Progenitor cell of endocrine pancreas (in vitro differentiated cells): Measurements from ENCODE around the gene NAXD. TPM values are rescaled to one million over a fixed set of nuclear protein-coding genes. Genes with fewer than 3 reads are reported as not detected.
A peak's percentile ranks its signal among the peaks of the same experiment; 100 is the strongest.

Experiments used
- DNase-seq: peaks from one replicate; pipeline ENCODE4 v3.0.0; 2021; ENCODE audit warnings: low spot score; ENCODE audit not compliant: unreplicated experiment
- H3K27ac Mint-ChIP-seq: 2 replicates; pipeline ENCODE4 v1.8.0; 2021; ENCODE audit warnings: mild to moderate bottlenecking, moderate library complexity, mixed read lengths
- H3K27me3 Mint-ChIP-seq: 2 replicates; pipeline ENCODE4 v1.8.0; 2021; ENCODE audit warnings: mixed read lengths
- H3K36me3 Mint-ChIP-seq: 2 replicates; pipeline ENCODE4 v1.8.0; 2022; ENCODE audit warnings: mixed read lengths; ENCODE audit not compliant: insufficient read depth
- H3K4me1 Mint-ChIP-seq: 2 replicates; pipeline ENCODE4 v1.8.0; 2021; ENCODE audit warnings: low read depth, mixed read lengths
- H3K4me3 Mint-ChIP-seq: 2 replicates; pipeline ENCODE4 v1.8.0; 2021; ENCODE audit warnings: low read depth, mild to moderate bottlenecking, moderate library complexity, mixed read lengths
- H3K9me3 Mint-ChIP-seq: 2 replicates; pipeline ENCODE4 v1.8.0; 2021; ENCODE audit warnings: low read depth, mixed read lengths
- total RNA-seq: library from RNA; stranded (reverse); gene quantifications from 2 replicates; pipeline ENCODE4 v1.2.1, GENCODE V29; 2021
- TF ChIP-seq, protein P1 (sequence below): fragments of 200-600 bp; sonication (generic); IDR thresholded peaks from one replicate; pipeline ENCODE4 v1.5.0; 2021; ENCODE audit warnings: antibody characterized with exemption, mild to moderate bottlenecking; ENCODE audit not compliant: unreplicated experiment

Gene NAXD
- total RNA-seq, 1 donor from 2014 or later = 34.2 TPM

DNA sequence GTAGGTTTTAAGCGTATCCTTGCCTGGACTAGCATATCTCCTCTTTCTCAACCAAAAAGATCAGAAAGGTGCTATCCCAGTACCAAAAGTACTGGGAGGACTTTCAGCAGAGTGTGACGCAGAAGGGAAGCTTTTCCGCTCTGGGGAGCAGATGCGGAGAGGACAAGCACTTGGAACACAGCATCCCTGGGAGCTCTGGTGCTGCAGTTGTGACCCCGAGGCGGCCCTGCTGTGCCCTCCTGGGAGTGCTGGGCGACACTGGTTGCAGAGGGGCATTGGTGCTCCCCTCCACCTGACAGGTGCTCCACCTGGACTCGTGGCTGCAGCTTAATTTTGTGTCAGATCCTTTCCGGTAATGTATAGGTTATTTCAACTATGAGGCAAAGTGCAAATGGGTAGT lies 3.4 kb downstream of the NAXD start:
- Mint-ChIP-seq H3K36me3 (peaks cover 4% of the 10 kb centered on the region), H3K27me3 (peaks cover 2% of the 10 kb centered on the region), H3K4me1 (peaks cover 23% of the 10 kb centered on the region), H3K27ac (no peak overlapping the region), H3K9me3 (no peaks in the 10 kb centered on the region), H3K4me3 (no peak overlapping the region)
- TF ChIP-seq, protein P1, sequence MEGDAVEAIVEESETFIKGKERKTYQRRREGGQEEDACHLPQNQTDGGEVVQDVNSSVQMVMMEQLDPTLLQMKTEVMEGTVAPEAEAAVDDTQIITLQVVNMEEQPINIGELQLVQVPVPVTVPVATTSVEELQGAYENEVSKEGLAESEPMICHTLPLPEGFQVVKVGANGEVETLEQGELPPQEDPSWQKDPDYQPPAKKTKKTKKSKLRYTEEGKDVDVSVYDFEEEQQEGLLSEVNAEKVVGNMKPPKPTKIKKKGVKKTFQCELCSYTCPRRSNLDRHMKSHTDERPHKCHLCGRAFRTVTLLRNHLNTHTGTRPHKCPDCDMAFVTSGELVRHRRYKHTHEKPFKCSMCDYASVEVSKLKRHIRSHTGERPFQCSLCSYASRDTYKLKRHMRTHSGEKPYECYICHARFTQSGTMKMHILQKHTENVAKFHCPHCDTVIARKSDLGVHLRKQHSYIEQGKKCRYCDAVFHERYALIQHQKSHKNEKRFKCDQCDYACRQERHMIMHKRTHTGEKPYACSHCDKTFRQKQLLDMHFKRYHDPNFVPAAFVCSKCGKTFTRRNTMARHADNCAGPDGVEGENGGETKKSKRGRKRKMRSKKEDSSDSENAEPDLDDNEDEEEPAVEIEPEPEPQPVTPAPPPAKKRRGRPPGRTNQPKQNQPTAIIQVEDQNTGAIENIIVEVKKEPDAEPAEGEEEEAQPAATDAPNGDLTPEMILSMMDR = no peak
- no peak for DNase-seq

DNA sequence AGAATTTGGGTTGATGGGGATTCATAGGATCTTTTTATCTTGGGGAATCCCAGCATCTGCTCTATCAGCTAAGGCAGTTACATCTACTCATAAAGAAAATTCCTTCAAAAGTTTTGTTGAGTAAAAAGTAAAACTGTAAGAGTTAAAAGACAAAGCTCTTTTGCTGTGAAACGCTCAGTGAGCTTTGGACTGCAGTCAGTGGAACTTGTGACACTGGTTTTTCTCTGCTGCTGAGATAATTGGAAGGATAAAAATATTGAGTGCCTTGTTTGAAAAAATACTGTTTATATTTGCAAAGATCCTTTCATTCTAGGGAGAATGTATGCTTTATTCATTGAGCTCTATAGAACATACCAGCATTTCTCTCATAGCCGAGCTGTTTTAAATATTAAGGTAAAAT lies 5.3 kb downstream of the NAXD start:
- TF ChIP-seq, protein P1 = no peak
- Mint-ChIP-seq H3K9me3 (no peaks in the 10 kb centered on the region), H3K27ac (no peak overlapping the region), H3K27me3 (no peaks in the 10 kb centered on the region), H3K36me3 (peaks cover 3% of the 10 kb centered on the region), H3K4me1 (peaks cover 31% of the 10 kb centered on the region), H3K4me3 (no peak overlapping the region)
- DNase-seq = no peak

DNA sequence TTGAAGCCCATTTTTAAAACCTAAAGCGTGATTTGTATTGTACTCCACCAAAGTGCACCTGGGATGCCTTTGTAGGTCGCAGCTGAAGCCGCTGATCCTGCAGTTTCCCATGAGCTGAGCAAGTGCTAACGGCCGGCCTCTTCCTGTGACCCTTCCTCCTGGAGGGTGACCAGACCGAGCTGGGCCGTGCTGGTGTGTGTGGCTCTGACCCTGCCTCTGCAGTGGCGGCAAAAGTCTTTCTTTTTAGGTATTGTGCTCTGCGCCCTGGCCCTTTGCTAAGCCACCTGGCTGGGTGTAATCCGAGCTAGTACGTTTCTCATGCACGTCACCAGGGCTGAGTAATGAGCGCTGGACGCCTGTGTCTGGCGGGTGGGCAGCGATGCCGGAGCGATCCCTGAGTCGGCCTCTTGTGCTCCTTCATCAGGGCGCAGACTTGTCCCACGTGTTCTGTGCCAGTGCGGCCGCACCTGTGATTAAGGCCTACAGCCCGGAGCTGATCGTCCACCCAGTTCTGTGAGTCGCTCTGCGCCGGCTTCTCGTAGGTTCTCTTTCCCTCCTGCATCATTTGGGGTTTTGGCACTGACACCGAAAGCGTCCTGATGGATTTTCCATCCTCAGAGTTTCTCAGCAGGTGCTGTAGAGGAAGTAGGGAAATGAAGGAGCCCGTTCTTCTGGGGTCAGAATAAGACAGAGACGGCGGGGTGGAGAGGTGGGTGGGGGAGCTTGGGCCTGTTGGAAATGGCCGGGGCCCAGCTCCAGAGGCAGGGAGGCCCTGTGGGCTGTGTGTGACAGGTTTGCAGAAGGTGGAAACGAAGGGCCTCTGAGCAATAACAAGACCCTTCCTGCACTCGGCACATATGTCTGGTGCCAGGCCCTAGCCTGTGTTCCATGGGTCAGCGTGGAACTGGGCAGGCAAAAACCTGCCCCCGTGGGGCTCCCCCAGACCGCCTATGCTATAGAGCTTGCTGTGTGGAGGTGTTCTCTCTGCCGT lies 9.7 kb downstream of the NAXD start:
- Mint-ChIP-seq H3K4me3 (peak overlapping the region; percentile 33), H3K27me3 (no peaks in the 10 kb centered on the region), H3K4me1 (peaks cover 23% of the 10 kb centered on the region), H3K27ac (peak overlapping the region; percentile 92), H3K9me3 (no peaks in the 10 kb centered on the region), H3K36me3 (peaks cover 13% of the 10 kb centered on the region)
- TF ChIP-seq, protein P1 = no peak
- no peak for DNase-seq

DNA sequence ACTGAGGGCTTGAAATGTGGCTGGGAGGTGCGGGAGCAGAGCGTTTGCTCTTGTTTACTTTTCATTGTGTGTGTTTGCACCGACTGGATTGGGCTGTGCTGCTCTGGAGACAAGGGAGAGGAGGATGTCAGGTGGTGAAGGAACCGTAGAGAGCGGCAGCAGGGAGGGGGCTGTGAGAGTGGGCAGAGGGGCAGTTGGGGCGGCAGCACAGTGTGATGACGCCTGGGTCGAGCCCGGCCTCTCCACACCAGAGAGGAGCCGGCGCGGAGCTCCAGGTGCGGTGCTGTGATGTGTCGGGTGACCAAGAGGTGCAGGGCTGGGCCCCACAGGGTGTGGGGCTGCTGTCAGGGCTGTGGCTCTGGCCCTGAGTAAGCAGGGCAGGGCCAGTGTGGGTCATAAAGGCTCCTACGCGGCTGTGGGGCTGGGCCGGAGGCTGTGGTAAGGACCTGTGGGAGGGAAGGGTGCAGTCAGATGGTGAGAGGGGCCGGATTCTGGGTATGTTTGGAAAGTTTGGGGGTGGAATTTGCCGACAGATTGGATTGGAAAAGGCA lies 10.5 kb downstream of the NAXD start:
- Mint-ChIP-seq H3K9me3 (no peaks in the 10 kb centered on the region), H3K36me3 (peaks cover 13% of the 10 kb centered on the region), H3K4me1 (peaks cover 23% of the 10 kb centered on the region), H3K4me3 (peak overlapping the region; percentile 33), H3K27ac (peak overlapping the region; percentile 92), H3K27me3 (no peaks in the 10 kb centered on the region)
- TF ChIP-seq, protein P1 = no peak
- DNase-seq = no peak

DNA sequence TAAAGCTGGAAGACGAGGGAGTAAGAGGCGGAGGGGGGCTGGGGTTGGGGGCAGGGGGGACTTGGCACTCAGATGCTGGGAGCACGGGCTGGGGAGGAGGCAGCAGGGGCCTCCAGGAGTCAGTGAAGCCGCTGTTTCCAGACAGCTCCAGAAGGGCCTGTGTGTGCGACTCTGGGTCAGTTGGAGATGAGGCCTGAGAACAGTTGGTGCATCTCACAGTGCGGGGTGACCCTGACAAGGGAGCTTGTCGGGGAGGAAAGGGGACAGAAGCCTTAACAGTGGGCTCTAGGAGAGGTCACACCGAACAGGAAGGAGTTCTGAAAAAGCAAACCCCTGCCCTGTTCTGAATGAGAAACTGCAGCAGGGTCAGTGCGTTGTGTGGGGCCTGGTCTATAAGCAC lies 11.2 kb downstream of the NAXD start:
- Mint-ChIP-seq H3K4me3 (no peak overlapping the region), H3K9me3 (no peaks in the 10 kb centered on the region), H3K27ac (peak overlapping the region; percentile 57), H3K27me3 (no peaks in the 10 kb centered on the region), H3K36me3 (peaks cover 13% of the 10 kb centered on the region), H3K4me1 (peaks cover 23% of the 10 kb centered on the region)
- TF ChIP-seq, protein P1 = no peak
- no peak for DNase-seq
